NOMO-1 treated with dmso at 0.1 percent for 144 hours (cell line): ENCODE measurements around the gene RNF115.
"Not testable (repeated sequence)": the region's sequence is repeated elsewhere in the genome, so short reads cannot be mapped to it uniquely, and the experiment has no call there.

Source experiments
- DNase-seq: peaks from one replicate; lab custom pipeline; 2025; ENCODE audit not compliant: unreplicated experiment; lab: John Stamatoyannopoulos, UW

RNF115 gene

DNA sequence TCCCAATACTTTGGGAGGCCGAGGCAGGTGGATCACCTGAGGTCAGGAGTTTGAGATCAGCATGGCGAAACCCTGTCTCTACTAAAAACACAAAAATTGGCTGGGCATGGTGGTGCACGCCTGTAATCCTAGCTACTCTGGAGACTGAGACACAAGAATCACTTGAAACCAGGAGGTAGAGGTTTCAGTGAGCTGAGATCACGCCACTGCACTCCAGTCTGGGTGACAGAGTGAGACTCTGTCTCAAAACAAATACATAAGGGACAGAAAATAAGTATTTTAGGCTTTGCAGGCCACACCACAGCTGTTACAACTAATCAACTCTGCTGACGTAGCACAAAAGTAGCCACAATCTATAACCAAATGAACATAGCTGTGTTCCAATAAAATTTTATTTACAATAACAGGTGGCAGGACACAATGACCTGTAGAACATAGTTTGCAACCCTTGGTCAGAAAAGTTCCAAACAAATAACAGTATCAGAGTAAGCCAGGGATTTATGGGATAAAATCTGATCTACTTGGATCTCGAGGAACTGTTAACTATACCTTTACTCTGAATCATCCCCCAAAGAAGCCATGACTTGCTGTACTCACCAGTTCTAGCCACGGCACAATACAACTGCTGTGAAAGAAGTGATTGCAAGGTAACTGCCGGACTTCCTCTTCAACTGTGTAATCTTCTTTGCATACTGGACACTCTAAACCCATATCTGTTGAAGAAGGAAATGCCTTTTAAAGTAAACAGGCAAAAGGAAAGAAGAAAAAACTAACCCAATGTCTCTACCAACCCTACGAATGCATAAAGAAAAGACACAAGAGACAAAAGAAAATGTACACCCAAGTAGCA is 76.3 kb downstream of the RNF115 start:
- peak; percentile 22 for DNase-seq

DNA sequence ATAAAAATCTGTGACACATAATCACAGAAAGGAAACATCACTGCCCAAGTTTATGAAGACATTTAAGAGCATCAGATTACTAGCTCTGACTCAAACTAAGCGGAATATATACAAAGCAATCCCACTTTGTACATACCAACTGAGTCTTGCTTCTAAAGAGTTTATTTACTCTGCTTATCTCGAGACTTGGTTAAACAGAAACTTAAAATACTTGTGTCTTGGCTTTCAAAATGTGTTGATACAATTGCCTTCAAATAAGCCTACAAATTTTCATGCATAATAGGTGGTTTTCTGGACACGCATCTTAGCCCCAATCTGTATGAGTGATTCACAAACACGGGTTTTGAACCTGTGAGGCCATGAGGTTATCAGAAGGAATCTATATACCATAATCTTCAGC is 83.6 kb downstream of the RNF115 start:
- no peak for DNase-seq

DNA sequence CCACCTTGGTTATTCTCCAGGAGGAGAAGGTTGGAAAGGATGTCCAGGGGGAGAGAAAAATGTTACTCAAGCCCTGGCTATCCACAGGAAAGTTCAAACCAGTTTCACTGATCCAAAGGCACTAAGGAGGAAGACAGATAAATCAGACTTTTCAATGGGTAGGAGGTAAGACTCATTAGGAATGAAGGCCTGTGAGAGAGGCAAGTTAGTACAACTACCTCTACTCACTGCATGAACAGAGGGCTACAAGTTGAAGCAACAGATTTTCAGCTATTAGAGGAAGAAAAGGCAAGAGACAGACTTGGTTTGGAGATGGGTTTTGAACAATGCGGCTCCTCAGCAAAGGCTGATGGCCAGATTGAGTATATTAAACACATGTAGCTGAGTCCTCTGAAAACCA is 87.7 kb downstream of the RNF115 start:
- DNase-seq = no peak

DNA sequence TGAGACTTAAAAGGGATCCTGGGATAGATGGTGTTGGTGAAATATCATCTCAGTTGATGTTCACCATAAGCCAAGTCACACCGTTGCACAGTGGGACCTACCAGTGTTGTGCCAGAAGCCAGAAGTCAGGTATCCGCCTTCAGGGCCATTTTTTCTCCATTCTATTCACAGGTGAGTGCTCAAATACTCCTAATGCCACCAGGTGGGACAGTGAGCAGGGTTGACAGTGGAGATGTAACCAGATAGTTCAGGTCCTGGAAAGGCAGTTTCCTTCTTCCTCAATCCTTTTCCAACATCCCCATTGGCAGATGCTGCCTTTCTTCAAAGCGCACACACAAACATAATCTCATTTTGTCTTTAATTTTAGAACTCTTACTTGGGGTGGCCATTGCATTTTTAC is 93.0 kb downstream of the RNF115 start:
- no peak for DNase-seq

DNA sequence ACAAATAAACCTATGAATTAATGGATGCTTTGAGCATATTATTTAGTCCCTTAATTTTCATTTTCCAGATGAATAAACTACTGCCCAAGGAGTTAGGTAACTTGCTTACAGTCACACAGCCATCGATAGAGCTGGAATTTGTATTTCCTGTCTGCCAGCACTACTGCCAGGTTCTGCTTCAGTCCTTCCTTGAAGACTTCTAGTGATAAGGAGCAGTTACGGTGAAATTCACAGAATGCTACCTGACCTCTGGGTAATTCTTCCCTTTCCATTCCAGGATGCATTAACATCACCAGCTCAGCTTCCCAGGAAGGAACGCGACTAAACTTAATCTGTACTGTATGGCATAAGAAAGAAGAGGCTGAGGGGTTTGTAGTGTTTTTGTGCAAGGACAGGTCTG is 93.4 kb downstream of the RNF115 start:
- no peak for DNase-seq

DNA sequence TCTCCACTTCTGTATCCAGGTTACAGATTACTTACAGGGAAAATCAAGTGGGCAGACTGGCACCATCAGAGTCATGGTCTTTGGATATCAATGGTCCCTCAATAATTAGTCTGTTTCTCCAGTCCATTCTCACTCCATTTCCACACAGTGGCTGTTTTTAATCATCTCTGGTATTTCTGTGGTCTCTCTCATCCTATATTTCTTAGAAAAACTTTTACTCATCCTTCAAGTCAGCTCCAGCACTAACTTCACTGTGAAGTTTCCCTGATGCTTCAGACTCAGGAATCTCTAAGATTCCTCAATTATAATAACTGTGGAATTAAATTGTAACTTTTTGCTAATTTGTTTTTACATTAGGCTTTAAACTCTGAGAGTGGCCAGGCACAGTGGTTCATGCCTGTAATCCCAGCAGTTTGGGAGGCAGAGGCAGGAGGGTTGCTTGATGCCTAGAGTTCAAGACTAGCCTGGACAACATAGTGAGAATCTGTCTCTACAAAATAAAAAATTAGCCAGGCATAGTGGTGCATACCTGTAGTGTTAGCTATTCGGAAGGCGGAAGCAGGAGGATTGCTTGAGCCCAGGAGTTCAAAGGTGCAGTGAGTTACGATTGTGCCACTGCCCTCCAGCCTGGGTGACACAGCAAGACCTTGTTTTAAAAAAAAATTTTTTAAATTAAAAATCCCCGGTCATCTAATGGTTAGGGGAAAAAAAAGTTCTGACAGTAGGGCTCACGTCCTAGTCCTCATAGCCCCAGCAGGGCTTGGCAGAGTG is 94.0 kb downstream of the RNF115 start:
- no peak for DNase-seq

DNA sequence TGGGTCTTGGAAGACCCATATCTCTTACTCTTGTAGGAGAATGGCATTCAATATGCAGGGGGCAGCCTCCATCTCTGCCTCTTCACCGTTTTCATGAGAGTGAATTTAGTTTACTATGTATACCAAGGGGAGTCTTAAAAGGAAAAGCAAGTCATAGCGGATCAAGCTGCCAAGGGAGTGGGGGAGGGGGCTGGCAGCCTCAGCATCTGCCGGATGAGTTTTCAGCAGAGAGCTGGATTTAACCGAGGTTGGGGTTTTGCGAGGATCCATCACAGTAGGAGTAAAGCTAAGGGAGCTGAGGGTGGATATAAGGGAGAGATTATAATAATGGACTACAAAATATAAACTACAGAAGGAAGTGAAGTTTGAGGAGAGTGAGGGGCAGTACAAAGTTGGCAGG is 94.7 kb downstream of the RNF115 start:
- DNase-seq = no peak

DNA sequence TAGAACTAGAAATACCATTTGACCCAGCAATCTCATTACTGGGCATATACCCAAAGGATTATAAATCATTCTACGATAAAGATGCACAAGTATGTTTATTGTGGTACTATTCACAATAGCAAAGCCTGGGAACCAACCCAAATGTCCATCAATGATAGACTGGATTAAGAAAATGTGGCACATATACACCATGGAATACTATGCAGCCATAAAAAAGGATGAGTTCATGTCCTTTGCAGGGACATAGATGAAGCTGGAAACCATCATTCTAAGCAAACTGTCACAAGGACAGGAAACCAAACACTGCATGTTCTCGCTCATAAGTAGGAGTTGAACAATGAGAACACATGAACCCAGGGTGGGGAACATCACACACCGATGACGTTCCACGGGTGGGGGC is 97.7 kb downstream of the RNF115 start:
- DNase-seq = not testable (repeated sequence)

DNA sequence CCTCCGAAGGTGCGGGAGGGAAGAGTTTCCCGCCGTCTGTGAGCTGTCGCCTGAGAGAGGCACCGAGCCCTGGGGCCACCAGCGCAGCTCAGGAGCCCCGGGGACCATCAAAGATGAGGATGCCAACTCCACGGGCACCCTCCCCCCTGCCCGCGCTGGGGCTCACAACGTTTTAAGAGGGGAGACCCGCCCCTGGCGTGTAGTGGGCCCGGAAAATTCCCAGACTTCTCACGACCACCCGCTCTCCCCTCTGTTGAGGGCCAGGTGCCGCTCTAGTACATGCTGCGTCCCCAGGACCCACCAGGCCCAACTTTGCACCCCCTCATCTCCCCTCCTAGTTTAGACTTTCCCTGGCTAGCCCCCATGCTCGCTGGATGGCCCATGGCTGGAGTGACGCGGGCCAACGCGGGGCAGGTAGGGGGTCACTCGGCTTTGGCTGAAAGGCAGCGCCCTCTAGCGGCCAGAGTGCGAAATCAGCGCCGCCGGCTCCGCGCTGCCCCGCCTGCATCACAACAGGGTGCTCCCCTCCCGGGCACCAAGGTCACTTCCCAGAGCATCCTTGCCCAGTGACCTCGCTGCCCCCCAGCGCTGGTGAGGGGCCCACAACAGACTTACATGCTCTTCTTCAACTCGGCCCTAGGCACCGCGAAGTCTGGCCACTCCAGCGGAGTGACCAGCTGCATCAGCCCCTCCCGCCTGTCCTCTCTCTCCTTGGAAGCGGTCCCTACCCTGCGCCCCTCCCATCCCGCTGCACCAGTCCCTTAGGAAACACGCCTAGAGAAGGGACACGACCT is 102.8 kb downstream of the RNF115 start:
- DNase-seq = peak; percentile 1

DNA sequence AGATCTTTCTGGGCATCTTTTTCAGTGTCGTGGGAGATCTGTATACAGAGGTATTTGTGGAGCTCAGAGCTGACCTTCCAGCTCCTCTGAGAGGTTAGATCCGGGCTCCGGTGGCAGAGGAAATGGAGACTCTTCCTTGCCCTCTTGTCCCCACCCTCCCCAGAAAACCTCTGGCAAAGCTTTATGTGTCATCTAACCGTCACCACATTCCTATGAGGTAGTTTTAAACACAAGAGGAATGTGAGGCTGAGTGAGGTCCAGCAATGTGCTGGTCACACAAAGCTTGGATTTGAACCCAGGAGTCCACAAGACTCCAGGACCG is 103.4 kb downstream of the RNF115 start:
- no peak for DNase-seq

DNA sequence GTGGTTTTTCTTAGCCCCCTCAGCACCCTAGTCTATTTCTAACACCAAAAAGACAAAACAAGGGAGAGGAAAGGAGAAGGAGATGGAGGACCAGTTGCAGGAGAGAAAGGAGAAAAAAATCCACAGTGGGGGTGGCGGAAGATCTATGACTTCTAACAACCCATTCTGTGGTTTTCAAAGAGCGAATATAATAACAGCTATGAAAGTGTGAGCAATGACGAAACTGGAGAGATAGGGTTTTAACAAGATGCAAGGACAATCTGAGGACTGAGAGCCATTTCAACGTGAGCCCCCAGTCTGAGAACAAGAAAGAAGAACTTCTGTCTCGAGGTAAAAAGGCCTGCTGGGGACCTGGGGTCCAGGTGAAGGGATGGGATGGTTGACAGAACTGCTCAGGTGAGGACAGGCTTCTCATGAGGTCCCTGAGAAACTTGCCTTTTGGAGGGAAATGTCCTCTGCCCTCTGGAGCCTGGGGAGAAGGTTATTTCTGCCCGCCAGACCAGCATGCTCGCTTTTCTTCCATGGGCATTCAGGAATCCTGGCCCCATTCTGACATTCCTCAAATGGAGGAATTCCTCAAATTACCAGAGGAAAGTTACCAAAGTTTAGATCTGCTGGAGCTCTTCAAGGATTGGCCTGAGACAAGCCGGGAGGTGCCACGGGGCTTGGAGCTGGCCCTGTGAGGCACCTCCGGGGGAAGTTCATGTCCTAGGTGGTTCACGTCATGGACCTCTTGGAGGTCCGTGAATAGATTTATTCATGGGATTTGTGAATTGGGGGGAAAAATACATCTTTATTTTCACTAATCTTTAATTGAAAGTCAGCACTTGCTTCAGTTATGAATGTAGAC is 104.4 kb downstream of the RNF115 start, which contains the start of gene CD160:
CD160 (plus strand) TSS at position 270 of the 850 bp plus-strand sequence. CDS start 8,829 bp downstream, outside the sequence.
- DNase-seq = no peak

DNA sequence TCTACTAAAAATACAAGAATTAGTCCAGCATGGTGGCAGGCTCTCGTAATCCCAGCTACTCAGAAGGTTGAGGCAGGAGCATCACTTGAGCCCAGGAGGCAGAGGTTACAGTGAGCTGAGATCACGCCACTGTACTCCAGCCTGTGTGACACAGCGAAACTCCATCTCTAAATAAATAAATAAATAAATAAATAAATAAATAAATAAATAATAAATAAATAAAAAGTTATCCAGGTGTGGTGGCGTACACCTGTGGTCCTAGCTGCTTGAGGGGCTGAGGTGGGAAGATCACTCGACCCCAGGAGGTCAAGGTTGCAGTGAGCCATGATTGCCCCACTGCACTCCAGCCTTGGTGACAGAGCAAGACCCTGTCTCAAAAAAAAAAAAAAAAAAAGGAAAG is 105.4 kb downstream of the RNF115 start:
- DNase-seq = not testable (repeated sequence)

DNA sequence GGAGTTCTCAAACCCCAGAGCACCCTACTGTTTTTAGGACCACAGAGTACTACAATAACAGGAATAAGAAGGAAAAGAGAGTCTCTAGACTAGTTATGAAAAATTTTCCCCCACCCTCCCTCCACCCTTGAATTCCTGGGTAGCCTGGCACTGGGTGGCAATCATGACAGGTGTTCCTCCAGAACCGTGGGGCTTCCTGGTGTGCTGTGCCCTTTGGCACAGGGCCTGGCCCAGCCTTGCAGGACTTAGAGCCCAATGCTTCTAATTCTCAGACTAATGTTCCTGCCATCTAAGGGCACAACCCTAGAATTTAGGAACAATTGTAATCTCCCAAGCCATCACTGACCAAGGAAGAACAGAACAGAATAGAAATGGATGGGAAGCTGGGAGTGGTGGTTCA is 106.1 kb downstream of the RNF115 start:
- no peak for DNase-seq

DNA sequence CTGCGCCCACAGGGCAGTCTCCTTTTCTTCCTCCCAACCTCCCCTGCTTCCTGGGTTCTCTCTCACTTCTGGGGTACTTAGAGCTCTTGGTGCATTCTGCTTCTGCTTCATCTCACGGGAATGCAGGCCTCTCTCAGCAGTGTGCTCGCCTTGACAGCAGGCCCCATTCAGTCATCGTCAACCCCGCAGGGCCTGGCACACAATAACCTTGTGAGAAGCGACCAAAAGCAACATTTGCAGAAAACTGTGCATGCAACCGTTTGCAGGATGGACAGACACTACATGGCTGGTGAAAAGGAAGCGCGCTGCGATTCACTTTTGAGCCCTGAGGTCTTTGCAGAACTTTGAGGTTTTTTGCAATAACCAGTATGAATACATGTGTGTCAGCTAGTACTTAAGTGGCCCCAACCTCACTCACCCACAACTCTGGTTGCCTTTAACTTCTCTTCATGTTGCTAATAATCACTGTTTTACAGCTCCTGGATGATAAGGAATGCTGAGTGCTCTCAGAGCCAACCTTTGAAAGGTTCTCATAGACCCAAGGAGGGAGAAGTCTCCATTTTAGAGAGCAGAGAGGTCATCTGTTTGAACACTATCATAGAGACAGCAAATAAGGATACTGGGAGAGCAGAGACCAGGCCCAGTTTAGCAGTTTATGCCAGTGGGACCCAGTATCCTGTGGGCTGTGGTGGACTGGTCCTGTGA is 107.1 kb downstream of the RNF115 start:
- peak; percentile 21 for DNase-seq

DNA sequence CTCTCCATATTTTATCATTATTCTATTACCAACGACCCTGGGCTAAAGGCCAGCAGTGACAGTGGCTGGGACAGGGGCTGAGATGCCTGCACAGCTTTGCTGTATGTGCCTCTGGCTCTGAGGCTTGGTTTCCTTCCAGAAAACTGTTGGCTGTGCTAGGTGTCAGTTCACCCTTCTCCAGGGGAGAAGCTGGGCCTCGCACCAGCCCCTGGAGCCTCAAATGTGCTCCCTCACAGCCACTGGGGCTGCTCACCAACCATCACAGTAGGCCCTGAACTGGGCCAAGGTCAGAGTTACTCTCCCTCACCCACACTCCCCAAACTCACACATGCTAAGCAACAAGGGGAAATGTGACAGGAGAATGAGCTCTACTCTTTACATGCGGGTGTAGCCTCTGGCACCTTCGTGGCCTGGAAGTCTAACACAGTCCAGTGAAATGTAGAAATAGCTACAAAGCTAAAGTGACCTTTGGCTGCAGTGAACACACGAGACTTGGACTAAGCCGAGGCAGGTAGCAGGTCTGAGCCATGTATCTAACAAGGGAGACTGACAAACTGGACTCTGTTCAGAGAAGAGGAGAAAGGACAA is 109.3 kb downstream of the RNF115 start:
- no peak for DNase-seq

DNA sequence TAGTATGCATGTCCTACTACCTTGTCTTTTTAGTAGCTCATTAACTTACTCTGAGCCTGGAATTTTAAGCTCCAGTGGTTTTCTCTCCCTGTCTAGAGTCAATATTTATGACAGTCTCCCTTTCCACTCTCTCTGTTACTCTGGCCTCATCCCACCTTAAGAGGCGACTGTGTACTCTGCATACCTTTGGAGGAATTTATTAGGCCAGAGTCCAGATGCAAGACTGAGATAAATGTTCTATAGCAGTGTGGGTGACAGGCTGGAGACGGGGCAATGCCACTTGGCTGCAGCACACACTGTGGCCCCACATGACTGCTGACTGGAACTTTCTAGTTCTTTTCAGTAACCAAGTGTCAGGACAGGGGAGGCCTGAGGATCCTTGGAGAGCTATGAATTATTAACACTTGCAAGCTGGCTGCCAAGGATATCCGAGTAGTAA is 112.7 kb downstream of the RNF115 start:
- DNase-seq = no peak

DNA sequence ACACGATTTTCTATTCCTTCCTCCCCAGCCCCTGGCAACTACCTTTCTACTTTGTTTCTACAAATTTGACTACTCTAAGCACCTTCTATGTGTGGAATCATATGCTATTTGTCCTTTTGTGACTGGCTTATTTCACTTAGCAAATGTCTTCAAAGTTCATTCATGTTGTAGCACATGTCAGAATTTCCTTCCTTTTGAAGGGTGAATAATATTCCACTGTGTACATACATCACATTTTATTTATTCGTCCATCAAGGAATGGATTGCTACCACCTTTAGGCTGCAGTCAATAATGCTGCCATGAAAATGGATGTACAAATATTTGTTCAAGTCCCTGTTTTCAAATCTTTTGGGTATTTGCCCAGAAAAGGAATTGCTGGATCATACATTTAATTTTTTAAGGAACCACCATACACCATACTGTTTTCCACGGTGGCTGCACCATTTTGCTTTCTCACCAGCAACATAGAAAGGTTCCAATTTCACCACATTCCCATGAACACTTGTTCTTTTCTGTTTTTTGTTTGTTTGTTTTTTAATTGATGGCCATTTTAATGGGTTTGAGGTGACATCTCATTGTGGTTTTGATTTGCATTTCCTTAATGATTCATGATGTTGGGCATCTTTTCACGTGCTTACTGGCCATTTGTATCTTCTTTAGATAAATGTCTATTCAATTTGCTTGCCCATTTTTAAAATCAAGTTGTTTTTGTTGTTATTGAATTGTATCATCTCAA is 113.4 kb downstream of the RNF115 start:
- no peak for DNase-seq

DNA sequence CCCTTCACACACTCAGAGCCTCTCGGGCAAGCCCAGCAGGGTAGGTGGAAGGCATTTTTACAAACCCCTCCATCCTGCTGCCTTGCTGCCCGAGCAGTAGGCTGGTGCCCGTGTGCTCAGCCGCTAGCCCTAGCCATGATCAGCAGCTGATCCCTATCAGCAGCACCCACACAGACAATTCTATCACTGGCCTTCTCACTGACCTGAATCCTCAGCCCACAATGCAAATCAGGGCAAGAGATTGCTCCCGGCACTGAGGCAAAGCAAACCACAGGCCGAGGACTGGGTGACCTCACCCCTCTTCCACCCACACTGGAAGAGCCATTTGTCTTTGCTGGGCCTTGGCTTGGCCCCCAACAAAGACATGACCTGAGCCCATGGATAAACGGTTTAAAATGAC is 115.8 kb downstream of the RNF115 start:
- DNase-seq = no peak
